ENCODE data around the gene CRCP.

DNA sequence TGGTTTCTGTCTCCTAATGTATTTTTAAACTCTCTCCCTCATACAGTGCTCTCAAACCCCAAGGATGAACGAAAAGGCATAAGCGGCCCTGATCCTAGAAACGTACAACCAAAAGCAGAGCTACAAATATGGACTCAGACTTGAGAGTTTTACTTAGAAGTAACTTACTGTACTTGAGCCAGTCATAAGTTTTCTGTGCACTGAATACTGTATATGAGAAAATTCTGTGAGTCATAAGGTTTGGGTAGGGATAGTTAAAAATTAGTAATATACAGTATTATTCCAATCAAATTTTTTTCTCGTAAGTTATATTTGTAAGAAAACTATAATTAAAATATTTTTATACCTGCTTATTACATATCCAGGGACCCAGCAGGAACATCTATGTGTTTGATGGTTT is 44.9 kb upstream of the CRCP start:
- TF ChIP-seq, protein P1, sequence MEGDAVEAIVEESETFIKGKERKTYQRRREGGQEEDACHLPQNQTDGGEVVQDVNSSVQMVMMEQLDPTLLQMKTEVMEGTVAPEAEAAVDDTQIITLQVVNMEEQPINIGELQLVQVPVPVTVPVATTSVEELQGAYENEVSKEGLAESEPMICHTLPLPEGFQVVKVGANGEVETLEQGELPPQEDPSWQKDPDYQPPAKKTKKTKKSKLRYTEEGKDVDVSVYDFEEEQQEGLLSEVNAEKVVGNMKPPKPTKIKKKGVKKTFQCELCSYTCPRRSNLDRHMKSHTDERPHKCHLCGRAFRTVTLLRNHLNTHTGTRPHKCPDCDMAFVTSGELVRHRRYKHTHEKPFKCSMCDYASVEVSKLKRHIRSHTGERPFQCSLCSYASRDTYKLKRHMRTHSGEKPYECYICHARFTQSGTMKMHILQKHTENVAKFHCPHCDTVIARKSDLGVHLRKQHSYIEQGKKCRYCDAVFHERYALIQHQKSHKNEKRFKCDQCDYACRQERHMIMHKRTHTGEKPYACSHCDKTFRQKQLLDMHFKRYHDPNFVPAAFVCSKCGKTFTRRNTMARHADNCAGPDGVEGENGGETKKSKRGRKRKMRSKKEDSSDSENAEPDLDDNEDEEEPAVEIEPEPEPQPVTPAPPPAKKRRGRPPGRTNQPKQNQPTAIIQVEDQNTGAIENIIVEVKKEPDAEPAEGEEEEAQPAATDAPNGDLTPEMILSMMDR (IDR thresholded peaks at IDR 0.05; ENCODE audit: low read depth, low read length) = no peak
- TF ChIP-seq POLR2A (IDR thresholded peaks at IDR 0.05; ENCODE audit: extremely low read depth, insufficient read length) (no peak), MYC (IDR thresholded peaks at IDR 0.05; ENCODE audit: low read depth, low read length) (no peak)
- TF ChIP-seq, protein P2, sequence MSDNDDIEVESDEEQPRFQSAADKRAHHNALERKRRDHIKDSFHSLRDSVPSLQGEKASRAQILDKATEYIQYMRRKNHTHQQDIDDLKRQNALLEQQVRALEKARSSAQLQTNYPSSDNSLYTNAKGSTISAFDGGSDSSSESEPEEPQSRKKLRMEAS (IDR thresholded peaks at IDR 0.05; ENCODE audit: low read depth, low read length) = no peak

Data from NB4 (cell line).